GM18507 (cell line): ENCODE measurements around the gene KRT23.

Experiments
- DNase-seq: peaks from one replicate; pipeline ENCODE4 v3.0.0; 2011; ENCODE audit warnings: low read depth; ENCODE audit not compliant: insufficient read length; ENCODE audit errors: extremely low spot score
- FAIRE-seq: peaks from 2 replicates; lab custom pipeline; 2011; peaks lifted over from hg19 to GRCh38; lab: Jason Lieb, UNC

KRT23 gene, protein sequence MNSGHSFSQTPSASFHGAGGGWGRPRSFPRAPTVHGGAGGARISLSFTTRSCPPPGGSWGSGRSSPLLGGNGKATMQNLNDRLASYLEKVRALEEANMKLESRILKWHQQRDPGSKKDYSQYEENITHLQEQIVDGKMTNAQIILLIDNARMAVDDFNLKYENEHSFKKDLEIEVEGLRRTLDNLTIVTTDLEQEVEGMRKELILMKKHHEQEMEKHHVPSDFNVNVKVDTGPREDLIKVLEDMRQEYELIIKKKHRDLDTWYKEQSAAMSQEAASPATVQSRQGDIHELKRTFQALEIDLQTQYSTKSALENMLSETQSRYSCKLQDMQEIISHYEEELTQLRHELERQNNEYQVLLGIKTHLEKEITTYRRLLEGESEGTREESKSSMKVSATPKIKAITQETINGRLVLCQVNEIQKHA

GRCh38 chr17:40937384-40937819 lies at the start of gene KRT23:
KRT23 (minus strand) TSS chr17:40937646; CDS start chr17:40936603, 1,043 bp downstream.
- DNase-seq, result no peak
- no peak for FAIRE-seq

- no peak for DNase-seq
- no peak for FAIRE-seq
These were observed 49.5 kb upstream of the KRT23 start for GRCh38 chr17:40986920-40987319.

DNA sequence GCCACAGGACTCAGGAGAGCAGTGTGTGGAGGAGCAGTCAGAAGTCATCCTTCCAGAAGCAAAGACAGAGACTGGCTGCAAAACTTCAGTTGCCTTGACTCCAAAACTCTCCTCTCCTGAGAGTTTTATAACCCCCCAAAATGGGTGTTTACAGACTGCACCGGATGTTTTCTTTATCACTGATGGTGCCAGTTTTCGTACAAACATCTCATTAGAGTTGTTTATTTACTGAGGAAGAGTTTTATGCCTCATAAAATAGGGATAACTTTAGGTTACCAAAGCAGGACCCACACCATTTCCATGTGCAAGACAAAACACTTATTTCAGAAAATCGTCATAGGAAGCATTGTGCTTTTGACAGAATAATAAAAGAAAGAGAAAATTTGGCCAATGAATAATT lies 46.8 kb upstream of the KRT23 start, which contains the start of gene KRT40:
TSS of gene KRT40 (minus strand) at position 101 of the 400 bp plus-strand sequence. CDS start at position 48, 53 bp downstream.
- no peak for FAIRE-seq
- no peak for DNase-seq

DNA sequence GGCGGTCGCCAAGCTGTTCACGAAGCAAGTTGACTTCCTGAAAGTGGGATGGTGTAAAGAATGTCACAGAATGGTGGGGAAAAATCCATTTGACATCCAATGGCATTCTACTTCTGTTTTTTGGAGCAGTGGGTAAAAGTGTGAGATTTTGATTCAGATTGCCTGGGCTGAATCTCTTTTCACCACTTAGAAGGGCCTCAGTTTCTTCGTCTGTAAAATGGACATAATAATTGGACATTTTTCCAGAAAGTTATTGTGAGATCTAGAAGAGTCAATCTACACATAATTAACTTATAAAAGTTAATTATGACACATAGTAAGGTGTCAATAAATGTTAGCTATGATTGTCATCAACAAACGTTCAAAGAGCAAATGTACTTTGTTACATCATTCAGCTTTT lies 43.7 kb upstream of the KRT23 start:
- no peak for FAIRE-seq
- no peak for DNase-seq

DNA sequence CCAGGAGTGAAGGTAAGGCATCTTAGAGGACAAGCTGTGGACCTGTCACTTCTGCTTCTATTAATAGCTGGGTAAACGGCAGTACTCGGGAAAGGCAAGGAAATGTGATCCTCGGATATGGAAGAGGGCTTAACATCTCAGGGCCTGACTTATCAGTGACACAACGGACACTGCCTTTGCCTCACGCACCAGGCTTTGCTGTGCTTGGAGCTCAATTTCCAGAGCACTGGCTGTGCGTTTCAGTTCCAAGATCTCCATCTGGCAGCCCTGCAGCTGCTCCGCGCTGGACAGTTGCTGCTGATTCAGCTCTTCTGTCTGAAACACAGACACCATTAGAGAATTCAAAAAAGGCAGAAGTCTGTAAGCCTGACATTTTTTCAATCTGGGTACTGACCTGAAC lies 43.1 kb upstream of the KRT23 start:
- no peak for FAIRE-seq
- no peak for DNase-seq

- DNase-seq (no peak), FAIRE-seq (no peak)
These were observed 42.7 kb upstream of the KRT23 start for GRCh38 chr17:40980117-40980516.

DNA sequence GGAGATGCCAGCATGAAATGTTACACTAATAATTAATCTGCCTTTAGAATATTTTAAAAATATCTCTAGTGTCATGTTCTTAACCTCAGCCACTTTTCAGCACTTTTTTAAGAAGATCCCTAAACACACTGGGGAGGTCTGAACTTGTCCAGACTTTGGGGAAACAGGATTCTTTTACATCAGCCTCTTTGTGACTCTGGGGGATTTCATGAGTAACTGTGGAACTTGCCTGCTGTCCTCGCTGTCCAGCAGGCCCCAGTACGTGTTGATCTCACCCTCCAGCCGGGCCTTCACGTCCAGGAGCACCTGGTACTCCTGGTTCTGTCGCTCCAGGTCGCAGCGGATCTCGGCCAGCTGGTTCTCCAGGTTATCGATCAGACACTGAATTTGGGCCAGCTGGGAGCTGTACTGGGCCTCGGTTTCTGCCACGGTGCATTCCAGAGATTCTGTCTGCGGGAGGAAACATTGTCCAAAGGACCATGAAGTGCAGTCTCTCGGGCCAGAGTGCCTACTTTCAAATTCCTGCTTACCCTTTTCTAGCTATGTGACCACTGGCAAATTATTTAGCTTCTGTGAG lies 41.2 kb upstream of the KRT23 start:
- DNase-seq (no peak), FAIRE-seq (no peak)

DNA sequence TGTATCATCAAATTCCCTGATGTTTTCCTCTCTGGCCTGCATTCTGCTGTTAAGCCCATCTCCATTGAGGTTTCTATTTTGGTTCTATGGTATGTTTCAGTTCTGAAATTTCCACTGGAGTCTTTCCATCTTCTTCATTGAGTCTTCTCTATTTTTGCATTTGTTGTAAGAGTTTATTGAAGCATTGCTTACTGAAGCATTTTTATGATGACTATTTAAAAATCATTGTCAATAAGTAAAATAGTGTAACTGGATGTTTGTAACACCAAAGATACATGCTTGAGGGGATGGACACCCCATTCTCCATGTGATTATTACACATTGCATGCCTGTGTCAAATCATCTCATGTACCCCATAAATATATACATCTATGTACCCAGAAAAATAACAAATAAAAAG lies 38.1 kb upstream of the KRT23 start:
- FAIRE-seq (no peak), DNase-seq (no peak)

GRCh38 chr17:40974366-40974765 lies 36.9 kb upstream of the KRT23 start:
- FAIRE-seq (no peak), DNase-seq (no peak)

DNA sequence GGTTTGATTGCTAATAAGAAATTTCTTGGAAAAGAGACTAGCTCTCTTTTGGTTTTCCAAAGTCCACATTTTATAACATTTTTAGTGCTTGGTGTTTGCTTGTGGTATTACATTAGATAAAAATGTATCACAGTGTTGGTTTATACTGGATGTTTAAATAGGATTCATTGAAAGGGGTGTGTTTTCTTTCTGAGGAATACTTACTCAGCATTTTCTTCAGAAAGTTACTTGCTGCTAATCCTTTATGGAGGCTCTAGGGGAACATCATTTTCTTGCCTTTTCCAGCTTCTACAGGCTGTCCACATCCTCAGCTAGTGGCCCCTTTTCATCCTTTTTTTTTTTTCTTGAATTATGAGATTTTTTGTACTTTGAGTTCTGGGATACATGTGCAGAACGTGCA lies 30.1 kb upstream of the KRT23 start:
- DNase-seq (no peak), FAIRE-seq (no peak)

- FAIRE-seq (no peak), DNase-seq (no peak)
These were observed 29.4 kb upstream of the KRT23 start, which contains the start of gene KRT39 for GRCh38 chr17:40966848-40967247. KRT39 (minus strand) TSS chr17:40966948; CDS start chr17:40966856, 92 bp downstream.

GRCh38 chr17:40963838-40964237 lies 26.4 kb upstream of the KRT23 start:
- peak; percentile 70 for FAIRE-seq
- no peak for DNase-seq

GRCh38 chr17:40962059-40962561 lies 24.7 kb upstream of the KRT23 start:
- no peak for FAIRE-seq
- DNase-seq, result no peak

DNA sequence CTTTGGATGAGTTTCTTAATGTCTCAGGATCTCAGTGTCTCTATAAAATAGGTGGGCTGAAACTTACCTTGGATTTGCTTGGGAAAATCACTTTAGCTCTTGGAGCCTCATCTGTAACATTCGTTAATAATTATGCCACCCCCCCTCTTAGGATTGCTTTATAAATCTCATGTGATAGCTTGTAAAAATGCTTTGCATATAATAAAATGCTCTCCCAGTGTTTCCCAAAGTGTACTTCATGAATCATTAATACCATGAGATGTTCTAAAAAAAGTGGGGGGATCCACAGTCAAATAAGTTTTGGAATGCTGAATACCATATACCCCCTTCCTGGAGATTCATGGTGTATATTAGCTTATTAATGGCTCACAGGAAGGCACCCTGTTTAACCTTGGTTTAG lies 24.1 kb upstream of the KRT23 start:
- no peak for DNase-seq
- FAIRE-seq, result no peak

DNA sequence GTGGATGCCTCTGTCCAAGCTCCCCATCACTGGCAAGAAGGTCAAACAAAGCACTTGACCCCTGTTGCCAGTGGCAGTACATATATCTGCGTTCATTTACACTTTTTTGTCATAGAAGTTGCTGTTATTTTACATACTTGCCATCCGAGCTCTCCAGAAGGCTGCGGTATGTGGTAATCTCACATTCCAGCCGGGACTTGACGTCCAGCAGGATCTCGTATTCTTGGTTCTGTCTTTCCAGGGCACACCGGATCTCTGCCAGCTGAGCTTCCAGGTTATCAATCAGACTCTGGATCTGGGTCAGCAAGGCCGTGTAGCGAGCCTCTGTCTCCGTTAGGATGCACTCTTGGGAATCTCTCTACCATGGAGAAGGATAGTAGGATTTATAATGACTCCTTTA lies 22.7 kb upstream of the KRT23 start:
- DNase-seq (no peak), FAIRE-seq (no peak)

DNA sequence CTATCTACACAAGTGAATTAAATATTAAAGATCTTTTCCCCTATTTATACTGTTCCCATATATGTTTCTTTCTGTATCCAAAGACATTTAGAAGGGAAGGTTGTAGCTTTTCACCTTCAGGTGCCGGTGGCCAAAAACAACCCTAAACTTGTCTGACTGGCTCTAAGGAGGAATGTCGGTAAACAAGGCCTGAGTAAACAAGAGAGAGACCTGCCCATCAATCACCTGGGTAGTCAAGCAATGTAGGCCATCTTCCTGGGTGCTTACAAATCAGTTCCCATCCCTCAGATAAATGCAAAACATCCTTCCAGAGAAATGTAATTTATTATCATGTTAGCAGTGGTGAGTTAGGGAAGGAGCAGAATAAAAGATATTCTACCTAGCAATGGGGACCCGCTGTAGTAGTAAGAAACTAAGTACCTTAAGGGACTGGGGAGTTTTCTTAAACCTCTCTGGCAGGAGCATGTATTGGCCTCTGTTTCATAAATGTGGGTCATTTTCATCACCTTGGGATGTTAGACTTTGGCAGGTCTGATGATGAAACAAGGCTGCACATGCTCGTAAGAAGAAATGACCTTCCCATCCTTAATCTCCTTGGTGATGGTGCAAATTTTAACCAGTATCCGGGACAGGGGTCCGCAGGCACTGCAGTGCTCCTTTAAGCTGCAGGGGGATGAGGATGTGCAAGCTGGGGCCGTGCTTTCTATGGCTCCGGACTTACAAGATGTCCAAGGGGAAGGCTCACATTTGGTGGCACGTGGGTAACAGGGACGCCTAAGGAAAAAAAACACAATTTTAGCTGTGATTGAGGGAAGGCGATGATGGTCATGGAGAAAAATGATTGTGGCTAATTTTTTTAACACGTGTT lies 20.9 kb upstream of the KRT23 start:
- no peak for FAIRE-seq
- DNase-seq, result no peak

DNA sequence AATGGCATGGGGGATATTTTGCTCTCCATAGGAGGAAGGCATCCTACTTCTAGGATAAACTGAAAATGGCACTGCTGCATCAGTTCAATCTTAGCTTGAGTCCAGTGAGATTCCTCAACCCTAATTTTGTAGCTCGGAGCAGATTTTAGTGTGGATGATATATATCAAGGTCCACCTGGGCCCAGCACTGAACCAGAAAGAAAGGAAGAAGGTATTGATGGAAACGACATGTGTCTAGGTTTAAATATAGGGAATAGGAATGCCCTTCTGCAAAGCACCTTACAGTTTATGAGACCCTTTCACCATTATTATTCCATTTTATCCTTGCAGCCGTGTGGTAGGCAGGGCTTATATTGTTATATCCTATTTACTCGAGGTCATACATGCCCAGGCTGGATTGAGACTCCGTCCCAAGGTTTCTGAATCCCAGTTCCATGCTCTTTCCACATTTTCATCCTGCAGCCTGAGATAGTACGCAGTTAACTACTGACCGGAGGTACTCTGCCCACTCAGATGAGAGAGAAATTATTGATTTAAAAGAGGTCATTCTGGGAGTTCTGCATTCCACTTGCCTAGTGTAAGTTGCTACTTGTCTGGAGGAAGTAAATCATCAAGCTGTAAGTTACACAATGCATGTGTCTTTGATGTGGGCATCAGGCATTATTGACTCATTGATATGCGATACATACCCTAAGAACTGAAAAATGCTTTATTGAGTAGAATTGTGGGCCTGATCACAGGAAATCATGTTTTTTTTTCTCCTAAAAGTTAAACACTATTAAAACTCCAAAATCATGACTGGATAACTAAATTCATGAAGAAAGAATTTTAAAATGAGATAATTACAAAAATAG lies 19.2 kb upstream of the KRT23 start:
- no peak for FAIRE-seq
- no peak for DNase-seq

DNA sequence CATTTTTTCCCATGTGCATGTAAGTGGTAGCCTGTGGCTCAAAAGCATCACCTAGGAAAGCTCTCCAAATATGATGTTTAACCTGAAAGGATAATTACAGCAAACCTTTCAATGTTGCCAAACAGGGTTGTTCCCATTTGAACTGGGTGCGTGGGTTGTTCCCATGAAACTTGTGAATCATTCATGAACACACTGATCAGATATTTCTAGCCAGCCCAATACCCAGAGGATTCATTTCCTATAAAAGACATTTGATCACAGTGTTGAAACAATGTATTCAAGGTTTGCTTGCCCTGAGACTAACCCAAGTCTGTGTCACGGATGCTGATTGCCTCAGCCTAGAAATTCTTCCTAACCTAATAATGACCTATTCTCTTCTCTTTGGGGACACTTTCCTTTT lies 16.4 kb upstream of the KRT23 start:
- no peak for DNase-seq
- no peak for FAIRE-seq

GRCh38 chr17:40952661-40953060 lies 15.2 kb upstream of the KRT23 start:
- no peak for FAIRE-seq
- no peak for DNase-seq
